Measurements from ENCODE around the gene PTPRN2.

- TF ChIP-seq ELF4 (IDR thresholded peaks at IDR 0.05) (no peak), ARNT (IDR thresholded peaks at IDR 0.05) (no peak), FOXM1 (IDR thresholded peaks at IDR 0.05; ENCODE audit: borderline replicate concordance) (no peak), HDGF (IDR thresholded peaks at IDR 0.05; ENCODE audit: borderline replicate concordance) (no peak), SP1 (IDR thresholded peaks at IDR 0.05) (no peak), L3MBTL2 (conservative IDR thresholded peaks at IDR 0.05) (no peak)
Observed at GRCh38 chr7:157817433-157817832, 770.2 kb downstream of the PTPRN2 start.
